Transverse colon (tissue), 4 donors: Measurements from ENCODE around the gene SCN8A. TPM values are rescaled to one million over a fixed set of nuclear protein-coding genes. Genes with fewer than 3 reads are reported as not detected.
A peak's percentile ranks its signal among the peaks of the same experiment; 100 is the strongest.

Experiments
- DNase-seq: peaks from one replicate; pipeline ENCODE4 v3.0.0-alpha.2; 2019
- H3K27ac ChIP-seq, 4 donors: fragments of 200-600 bp; sonication (generic); 2 replicates each; pipeline ENCODE4 v1.5.1; 2016 to 2018; ENCODE audit warnings: inconsistent platforms in 4 of 4
- H3K27me3 ChIP-seq: fragments of 200-600 bp; sonication (generic); 2 replicates; pipeline ENCODE4 v1.5.1; 2017; ENCODE audit warnings: inconsistent platforms
- H3K36me3 ChIP-seq, 4 donors: fragments of 200-600 bp; sonication (generic); 2 replicates each; pipeline ENCODE4 v1.5.1; 2017 to 2019; ENCODE audit warnings: inconsistent platforms in 4 of 4
- H3K4me1 ChIP-seq, 4 donors: fragments of 200-600 bp; sonication (generic); 2 replicates each; pipeline ENCODE4 v1.5.1; 2017 to 2020; ENCODE audit warnings: inconsistent platforms in 4 of 4
- H3K4me3 ChIP-seq, 4 donors: fragments of 200-600 bp; sonication (generic); 1 replicate in 1 of 4; 2 replicates in 3 of 4; pipeline versions ENCODE4 v1.5.1 to v1.6.1; 2017 to 2019; ENCODE audit warnings: inconsistent platforms in 4 of 4
- H3K9me3 ChIP-seq, 2 donors: fragments of 200-600 bp; sonication (generic); 2 replicates each; pipeline ENCODE4 v1.5.1; 2017 to 2019; ENCODE audit warnings: inconsistent platforms in 2 of 2
- CTCF ChIP-seq, 5 experiments: fragments of 200-600 bp in 3 of 5; fragments of 450-650 bp in 2 of 5; sonication (generic) in 3 of 5; IDR thresholded peaks; 1 replicate in 2 of 5; 2 replicates in 3 of 5; pipeline ENCODE4 v1.5.1; 2016 to 2017; ENCODE audit warnings: antibody characterized with exemption in 5 of 5, inconsistent platforms in 3 of 5, mild to moderate bottlenecking in 2 of 5, moderate library complexity in 1 of 5
- EP300 ChIP-seq: sonication (generic); formaldehyde crosslinking; IDR thresholded peaks from one replicate; pipeline ENCODE4 v1.6.1; 2017; ENCODE audit warnings: antibody characterized with exemption, low read depth
- POLR2A ChIP-seq: fragments of 450-650 bp; IDR thresholded peaks from one replicate; pipeline ENCODE4 v1.6.1; 2016; ENCODE audit warnings: antibody characterized with exemption, mild to moderate bottlenecking, moderate library complexity
- POLR2AphosphoS5 ChIP-seq, 3 donors: sonication (generic); formaldehyde crosslinking; IDR thresholded peaks; one replicate each; pipeline ENCODE4 v1.6.1; 2016; ENCODE audit warnings: antibody characterized with exemption in 3 of 3
- WGBS, 2 donors: methylation state at CpG; one replicate each; pipeline ENCODE4 v1.1.5; 2018; ENCODE audit warnings: low coverage in 1 of 2; 5-methylcytosine and 5-hydroxymethylcytosine counted together
- in situ Hi-C, 4 donors: fragments of 200-750 bp; cut with MboI; loops; one replicate each; pipeline versions ENCODE4 v1.15.0 to v1.15.1; 2017; ENCODE audit warnings: low sequenced_read_pairs in 3 of 4, low pct_ligation_motif_present in 1 of 4, low pct_unique_long_range_greater_than_20kb in 1 of 4
- intact Hi-C: fragments of 100-400 bp; cut with DNase I; formaldehyde crosslinking; loops from one replicate; pipeline ENCODE4 v1.15.1; 2023; ENCODE audit warnings: low total_unique reads
- total RNA-seq, 4 donors: library from RNA; depleted of rRNA; stranded (reverse); fragments of >200 nt; gene quantifications; one replicate each; pipeline ENCODE4 v1.1.0, GENCODE V29; 2016

The SCN8A gene
- total RNA-seq, 4 donors from 2014 or later = 0.37 to 6.8 (median 3.2) TPM

- intact Hi-C loops = no loop called here
- 34 to 53% methylated on average over 6 of the region's 6 CpGs for WGBS, 2 donors
- Histone ChIP-seq H3K36me3 (no peaks in the 10 kb centered on the region), H3K27me3 (no peaks in the 10 kb centered on the region), H3K4me1 (peaks cover 0 to 23% (median 20%) of the 10 kb centered on the region in 4 donors), H3K27ac (no peak overlapping the region), H3K9me3 (peaks cover 9 to 14% of the 10 kb centered on the region in 2 donors), H3K4me3 (no peak overlapping the region)
- in situ Hi-C loops = no loop called here
- TF ChIP-seq EP300 = no peak
- no peak for TF ChIP-seq POLR2AphosphoS5 (IDR thresholded peaks at IDR 0.05)
- TF ChIP-seq POLR2A = no peak
- TF ChIP-seq CTCF (IDR thresholded peaks at IDR 0.05) = no peak
- no peak for DNase-seq
Observed at GRCh38 chr12:51744235-51744634, 153.2 kb downstream of the SCN8A start.

- WGBS, 2 donors = 48 to 50% methylated on average over 1 of the region's 1 CpG
- TF ChIP-seq POLR2AphosphoS5 (IDR thresholded peaks at IDR 0.05) (no peak), CTCF (IDR thresholded peaks at IDR 0.05) (no peak), EP300 (no peak), POLR2A (no peak)
- in situ Hi-C loops = no loop called here
Observed at GRCh38 chr12:51744957-51745356, 153.9 kb downstream of the SCN8A start.

GRCh38 chr12:51746416-51746815 is 155.4 kb downstream of the SCN8A start:
- H3K36me3 ChIP-seq = no peaks in the 10 kb centered on the region
- no peaks in the 10 kb centered on the region for H3K27me3 ChIP-seq
- in situ Hi-C loops (no loop called here), intact Hi-C loops (no loop called here)
- H3K9me3 ChIP-seq = peaks cover under 1 to 8% of the 10 kb centered on the region in 2 donors
- no peak for DNase-seq
- H3K27ac ChIP-seq = no peak overlapping the region
- H3K4me1 ChIP-seq = peaks cover 0 to 26% (median 20%) of the 10 kb centered on the region in 4 donors
- 96 to 100% methylated on average over 2 to 4 of the region's 4 CpGs for WGBS, 2 donors
- TF ChIP-seq EP300 = no peak
- TF ChIP-seq CTCF (IDR thresholded peaks at IDR 0.05) = no peak
- no peak for TF ChIP-seq POLR2AphosphoS5 (IDR thresholded peaks at IDR 0.05)
- TF ChIP-seq POLR2A = no peak
- H3K4me3 ChIP-seq = no peak overlapping the region

More at GRCh38 chr12:51744957-51745356, 153.9 kb downstream of the SCN8A start:
- Histone ChIP-seq H3K4me1 (peaks cover 0 to 24% (median 20%) of the 10 kb centered on the region in 4 donors), H3K9me3 (peaks cover 9 to 14% of the 10 kb centered on the region in 2 donors), H3K36me3 (no peaks in the 10 kb centered on the region), H3K27me3 (no peaks in the 10 kb centered on the region), H3K4me3 (no peak overlapping the region), H3K27ac (peak overlapping the region in 2 of 4 donors; percentile 21 to 31)
- no peak for DNase-seq
- intact Hi-C loops = no loop called here

GRCh38 chr12:51748235-51748634 is 157.2 kb downstream of the SCN8A start:
- Histone ChIP-seq H3K36me3 (no peaks in the 10 kb centered on the region), H3K27me3 (no peaks in the 10 kb centered on the region), H3K4me1 (peaks cover 0 to 33% (median 20%) of the 10 kb centered on the region in 4 donors), H3K9me3 (no peaks in the 10 kb centered on the region), H3K27ac (no peak overlapping the region), H3K4me3 (no peak overlapping the region)
- WGBS, 2 donors = 23 to 50% methylated on average over 2 to 3 of the region's 3 CpGs
- peak; percentile 19 for DNase-seq
- in situ Hi-C loops = no loop called here
- intact Hi-C loops = no loop called here
- TF ChIP-seq CTCF (IDR thresholded peaks at IDR 0.05) (no peak), POLR2AphosphoS5 (IDR thresholded peaks at IDR 0.05) (no peak), POLR2A (no peak), EP300 (no peak)
